ENCODE results near the gene IFRD2.
"Not testable (repeated sequence)": the region's sequence is repeated elsewhere in the genome, so short reads cannot be mapped to it uniquely, and the experiment has no call there.

Gene IFRD2

GRCh38 chr3:50275996-50276761, 16.1 kb downstream of the IFRD2 start:
- Histone ChIP-seq H3K36me3 (ENCODE audit: insufficient read depth, low read length) (no peaks in the 10 kb centered on the region), H3K9me3 (ENCODE audit: low read length) (no peaks in the 10 kb centered on the region), H3K27me3 (ENCODE audit: insufficient read depth, low read length) (no peaks in the 10 kb centered on the region), H2AFZ (ENCODE audit: low read depth, low read length) (no peak overlapping the region), H3K4me3 (ENCODE audit: low read length) (no peak overlapping the region), H3K4me1 (ENCODE audit: insufficient read depth, low read length) (peaks cover 2% of the 10 kb centered on the region)

DNA sequence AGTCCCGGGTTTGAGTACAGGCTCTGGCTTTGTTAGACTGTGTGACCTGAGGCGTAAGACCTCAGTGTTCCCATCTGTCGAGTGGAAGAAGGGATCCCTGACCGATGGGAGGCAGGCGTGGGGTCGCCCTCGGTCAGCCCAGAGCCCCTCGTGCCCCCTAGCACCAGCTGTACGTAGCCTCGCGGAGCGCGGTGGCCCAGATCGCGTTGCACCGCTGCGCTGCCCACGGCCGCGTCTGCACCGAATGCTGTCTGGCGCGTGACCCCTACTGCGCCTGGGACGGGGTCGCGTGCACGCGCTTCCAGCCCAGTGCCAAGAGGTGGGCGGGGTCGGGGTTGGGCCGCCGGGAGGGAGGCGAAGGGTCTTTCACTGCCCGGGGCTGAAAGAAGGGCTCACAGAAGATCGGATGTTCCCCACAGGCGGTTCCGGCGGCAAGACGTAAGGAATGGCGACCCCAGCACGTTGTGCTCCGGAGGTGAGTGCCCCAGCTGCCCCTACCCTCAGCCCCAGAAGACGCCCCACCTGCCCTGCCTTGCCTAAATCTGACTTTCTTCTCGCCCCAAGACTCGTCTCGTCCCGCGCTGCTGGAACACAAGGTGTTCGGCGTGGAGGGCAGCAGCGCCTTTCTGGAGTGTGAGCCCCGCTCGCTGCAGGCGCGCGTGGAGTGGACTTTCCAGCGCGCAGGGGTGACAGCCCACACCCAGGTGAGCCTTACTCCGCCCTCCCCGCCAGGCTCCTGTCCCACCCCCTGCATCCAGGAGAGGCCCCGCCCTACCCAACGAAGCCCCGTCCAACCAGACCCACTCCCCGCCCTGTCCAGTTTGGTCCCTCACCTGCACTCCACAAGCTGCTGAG, 16.9 kb downstream of the IFRD2 start:
- Histone ChIP-seq H3K27me3 (ENCODE audit: insufficient read depth, low read length) (no peaks in the 10 kb centered on the region), H2AFZ (ENCODE audit: low read depth, low read length) (no peak overlapping the region), H3K36me3 (ENCODE audit: insufficient read depth, low read length) (no peaks in the 10 kb centered on the region), H3K9me3 (ENCODE audit: low read length) (no peaks in the 10 kb centered on the region), H3K4me1 (ENCODE audit: insufficient read depth, low read length) (peaks cover 2% of the 10 kb centered on the region), H3K4me3 (ENCODE audit: low read length) (no peak overlapping the region)

- Histone ChIP-seq H3K27me3 (ENCODE audit: insufficient read depth, low read length) (no peaks in the 10 kb centered on the region), H3K36me3 (ENCODE audit: insufficient read depth, low read length) (no peaks in the 10 kb centered on the region), H3K4me3 (ENCODE audit: low read length) (no peak overlapping the region), H3K9me3 (ENCODE audit: low read length) (no peaks in the 10 kb centered on the region), H3K4me1 (ENCODE audit: insufficient read depth, low read length) (peaks cover 5% of the 10 kb centered on the region), H2AFZ (ENCODE audit: low read depth, low read length) (no peak overlapping the region)
These were observed 17.7 kb downstream of the IFRD2 start for GRCh38 chr3:50274371-50275104.

DNA sequence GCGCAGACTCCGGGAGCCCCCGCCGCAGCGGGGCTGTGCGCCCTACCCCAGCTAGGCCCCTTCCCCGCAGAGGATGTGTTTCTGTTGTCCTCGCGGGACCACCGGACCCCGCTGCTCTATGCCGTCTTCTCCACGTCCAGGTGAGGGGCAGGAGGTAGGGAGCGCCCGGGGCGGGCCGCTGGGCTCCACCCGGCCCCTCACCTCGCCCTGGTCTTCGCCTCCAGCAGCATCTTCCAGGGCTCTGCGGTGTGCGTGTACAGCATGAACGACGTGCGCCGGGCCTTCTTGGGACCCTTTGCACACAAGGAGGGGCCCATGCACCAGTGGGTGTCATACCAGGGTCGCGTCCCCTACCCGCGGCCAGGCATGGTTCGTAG, 18.6 kb downstream of the IFRD2 start:
- Histone ChIP-seq H3K27me3 (ENCODE audit: insufficient read depth, low read length) (no peaks in the 10 kb centered on the region), H3K4me3 (ENCODE audit: low read length) (no peak overlapping the region), H3K36me3 (ENCODE audit: insufficient read depth, low read length) (no peaks in the 10 kb centered on the region), H2AFZ (ENCODE audit: low read depth, low read length) (no peak overlapping the region), H3K9me3 (ENCODE audit: low read length) (no peaks in the 10 kb centered on the region), H3K4me1 (ENCODE audit: insufficient read depth, low read length) (peaks cover 14% of the 10 kb centered on the region)

DNA sequence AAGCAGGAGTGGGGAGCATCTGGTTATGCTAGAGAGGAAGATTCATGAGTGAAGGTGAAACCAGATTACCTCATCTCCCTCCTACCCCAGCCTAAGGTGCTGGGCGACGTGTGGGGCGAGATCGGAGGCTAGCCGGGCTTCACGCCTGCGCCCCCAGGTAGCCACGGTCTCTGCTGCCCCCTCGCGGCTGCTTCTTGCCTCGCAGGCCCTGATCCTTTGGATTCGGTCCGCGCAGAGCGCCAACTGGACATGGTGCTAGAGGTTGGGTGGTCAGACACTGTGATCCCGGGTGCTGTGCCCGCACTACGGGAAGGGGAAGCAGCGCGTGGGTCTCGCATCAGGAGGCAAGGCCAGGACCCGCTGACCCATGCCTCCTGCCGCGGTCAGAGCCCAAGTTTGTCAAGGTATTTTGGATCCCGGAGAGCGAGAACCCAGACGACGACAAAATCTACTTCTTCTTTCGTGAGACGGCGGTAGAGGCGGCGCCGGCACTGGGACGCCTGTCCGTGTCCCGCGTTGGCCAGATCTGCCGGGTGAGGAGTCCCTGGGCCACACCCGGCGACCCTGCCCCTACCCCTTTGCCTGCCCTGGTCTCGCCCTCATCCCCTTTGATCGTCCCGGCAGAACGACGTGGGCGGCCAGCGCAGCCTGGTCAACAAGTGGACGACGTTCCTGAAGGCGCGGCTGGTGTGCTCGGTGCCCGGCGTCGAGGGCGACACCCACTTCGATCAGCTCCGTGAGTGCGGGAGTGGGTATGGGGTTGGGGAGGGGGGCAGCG, 19.1 kb downstream of the IFRD2 start:
- Histone ChIP-seq H3K9me3 (ENCODE audit: low read length) (no peaks in the 10 kb centered on the region), H3K36me3 (ENCODE audit: insufficient read depth, low read length) (no peaks in the 10 kb centered on the region), H3K27me3 (ENCODE audit: insufficient read depth, low read length) (no peaks in the 10 kb centered on the region), H2AFZ (ENCODE audit: low read depth, low read length) (no peak overlapping the region), H3K4me1 (ENCODE audit: insufficient read depth, low read length) (peaks cover 19% of the 10 kb centered on the region), H3K4me3 (ENCODE audit: low read length) (no peak overlapping the region)

GRCh38 chr3:50272538-50272910, 19.7 kb downstream of the IFRD2 start:
- peaks cover 25% of the 10 kb centered on the region for H3K4me1 ChIP-seq (ENCODE audit: insufficient read depth, low read length)
- not testable (repeated sequence) for H2AFZ ChIP-seq (ENCODE audit: low read depth, low read length); H3K27me3 ChIP-seq (ENCODE audit: insufficient read depth, low read length); H3K9me3 ChIP-seq (ENCODE audit: low read length); H3K36me3 ChIP-seq (ENCODE audit: insufficient read depth, low read length); H3K4me3 ChIP-seq (ENCODE audit: low read length)

- H3K9me3 ChIP-seq (ENCODE audit: low read length) = no peaks in the 10 kb centered on the region
- H2AFZ ChIP-seq (ENCODE audit: low read depth, low read length) = no peak overlapping the region
- no peak overlapping the region for H3K4me3 ChIP-seq (ENCODE audit: low read length)
- H3K36me3 ChIP-seq (ENCODE audit: insufficient read depth, low read length) = no peaks in the 10 kb centered on the region
- H3K27me3 ChIP-seq (ENCODE audit: insufficient read depth, low read length) = no peaks in the 10 kb centered on the region
- H3K4me1 ChIP-seq (ENCODE audit: insufficient read depth, low read length) = peaks cover 35% of the 10 kb centered on the region
These were observed 20.8 kb downstream of the IFRD2 start for GRCh38 chr3:50271314-50271936.

GRCh38 chr3:50270422-50271224, 21.6 kb downstream of the IFRD2 start:
- H3K4me1 ChIP-seq (ENCODE audit: insufficient read depth, low read length) = peaks cover 39% of the 10 kb centered on the region
- no peak overlapping the region for H3K4me3 ChIP-seq (ENCODE audit: low read length)
- no peaks in the 10 kb centered on the region for H3K27me3 ChIP-seq (ENCODE audit: insufficient read depth, low read length)
- no peak overlapping the region for H2AFZ ChIP-seq (ENCODE audit: low read depth, low read length)
- H3K36me3 ChIP-seq (ENCODE audit: insufficient read depth, low read length) = no peaks in the 10 kb centered on the region
- H3K9me3 ChIP-seq (ENCODE audit: low read length) = no peaks in the 10 kb centered on the region

DNA sequence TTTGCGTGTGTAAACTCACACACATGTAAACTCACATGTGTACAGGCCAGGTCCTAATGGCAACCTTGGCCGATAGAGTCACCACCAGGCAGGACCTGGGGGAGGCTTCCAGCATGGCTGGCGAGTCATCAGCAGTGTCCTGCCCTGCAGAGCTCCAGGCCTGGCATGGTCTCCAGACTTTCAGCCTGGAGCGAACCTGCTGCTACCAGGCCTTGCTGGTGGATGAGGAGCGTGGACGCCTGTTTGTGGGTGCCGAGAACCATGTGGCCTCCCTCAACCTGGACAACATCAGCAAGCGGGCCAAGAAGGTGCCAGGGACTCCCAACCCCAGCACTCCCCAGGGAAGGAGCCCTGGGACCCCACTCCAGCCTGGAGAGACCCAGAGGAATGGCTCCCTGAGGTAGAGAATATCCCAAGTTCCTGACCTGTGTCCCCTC, 22.2 kb downstream of the IFRD2 start:
- Histone ChIP-seq H3K9me3 (ENCODE audit: low read length) (no peaks in the 10 kb centered on the region), H3K27me3 (ENCODE audit: insufficient read depth, low read length) (no peaks in the 10 kb centered on the region), H2AFZ (ENCODE audit: low read depth, low read length) (no peak overlapping the region), H3K4me1 (ENCODE audit: insufficient read depth, low read length) (peaks cover 45% of the 10 kb centered on the region), H3K4me3 (ENCODE audit: low read length) (no peak overlapping the region), H3K36me3 (ENCODE audit: insufficient read depth, low read length) (no peaks in the 10 kb centered on the region)

GRCh38 chr3:50269460-50269859, 22.8 kb downstream of the IFRD2 start:
- Histone ChIP-seq H2AFZ (ENCODE audit: low read depth, low read length) (no peak overlapping the region), H3K27me3 (ENCODE audit: insufficient read depth, low read length) (no peaks in the 10 kb centered on the region), H3K9me3 (ENCODE audit: low read length) (no peaks in the 10 kb centered on the region), H3K4me1 (ENCODE audit: insufficient read depth, low read length) (peaks cover 49% of the 10 kb centered on the region), H3K36me3 (ENCODE audit: insufficient read depth, low read length) (no peaks in the 10 kb centered on the region), H3K4me3 (ENCODE audit: low read length) (no peak overlapping the region)

- peaks cover 55% of the 10 kb centered on the region for H3K4me1 ChIP-seq (ENCODE audit: insufficient read depth, low read length)
- H3K4me3 ChIP-seq (ENCODE audit: low read length) = no peak within 1 kb of the TSS
- no peaks in the 10 kb centered on the region for H3K36me3 ChIP-seq (ENCODE audit: insufficient read depth, low read length)
- H2AFZ ChIP-seq (ENCODE audit: low read depth, low read length) = no peak within 1 kb of the TSS
- no peaks in the 10 kb centered on the region for H3K9me3 ChIP-seq (ENCODE audit: low read length)
- no peaks in the 10 kb centered on the region for H3K27me3 ChIP-seq (ENCODE audit: insufficient read depth, low read length)
These were observed 23.4 kb downstream of the IFRD2 start, which contains the start of gene SEMA3B for GRCh38 chr3:50268703-50269451. TSS of gene SEMA3B (plus strand) at chr3:50269147. CDS start at chr3:50269241, 94 bp downstream.

Data from neuron (in vitro differentiated cells).